Muscle layer of duodenum (tissue), 2 donors: ENCODE results near the gene ZNF214.

Experiments used
- H3K27ac ChIP-seq: one replicate; pipeline ENCODE4 v1.7.0; 2013; ENCODE audit warnings: mild to moderate bottlenecking, low read length
- H3K27me3 ChIP-seq: one replicate; pipeline ENCODE4 v1.7.0; 2013; ENCODE audit warnings: low read depth, mild to moderate bottlenecking, control low read depth, low read length
- H3K36me3 ChIP-seq, 2 donors: one replicate each; pipeline ENCODE4 v1.7.0; 2013; ENCODE audit warnings: low read length in 2 of 2, control low read depth in 1 of 2, mild to moderate bottlenecking in 1 of 2; ENCODE audit not compliant: insufficient read depth in 2 of 2, control insufficient read depth in 1 of 2
- H3K4me1 ChIP-seq, 2 donors: one replicate each; pipeline ENCODE4 v1.7.0; 2013; ENCODE audit warnings: low read length in 2 of 2, mild to moderate bottlenecking in 2 of 2, control low read depth in 1 of 2, moderate library complexity in 1 of 2; ENCODE audit not compliant: insufficient read depth in 2 of 2, control insufficient read depth in 1 of 2
- H3K4me3 ChIP-seq, 2 donors: one replicate each; pipeline ENCODE4 v1.7.0; 2013; ENCODE audit warnings: low read length in 2 of 2, low read depth in 1 of 2, mild to moderate bottlenecking in 1 of 2
- H3K9me3 ChIP-seq, 2 donors: one replicate each; pipeline ENCODE4 v1.7.0; 2013; ENCODE audit warnings: low read length in 2 of 2, control low read depth in 1 of 2, mild to moderate bottlenecking in 1 of 2; ENCODE audit not compliant: control insufficient read depth in 1 of 2
- donor health status: healthy.

ZNF214 gene

DNA sequence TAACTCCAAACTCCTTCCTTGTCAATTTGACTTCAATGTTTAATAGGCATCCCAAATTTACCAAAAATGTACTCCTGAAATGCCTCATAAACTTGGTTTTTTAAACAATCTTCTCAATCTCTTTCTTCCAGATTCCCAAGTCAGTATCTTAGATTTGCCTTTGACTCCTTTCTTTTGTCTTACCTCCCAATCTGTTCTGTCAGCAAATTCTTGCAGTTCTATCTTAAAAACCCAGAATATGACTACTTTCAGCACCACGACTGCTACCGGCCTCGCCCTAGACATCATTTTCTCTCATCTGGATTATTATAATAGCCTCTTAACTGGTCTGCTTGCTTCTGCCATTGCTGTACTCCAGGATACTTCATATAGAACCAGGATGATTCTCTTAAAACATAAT, 8.0 kb upstream of the ZNF214 start:
- no peaks in the 10 kb centered on the region for H3K27me3 ChIP-seq
- H3K36me3 ChIP-seq = no peaks in the 10 kb centered on the region
- H3K4me3 ChIP-seq = no peak overlapping the region
- H3K9me3 ChIP-seq = no peaks in the 10 kb centered on the region
- H3K27ac ChIP-seq = no peak overlapping the region
- H3K4me1 ChIP-seq = no peaks in the 10 kb centered on the region

- Histone ChIP-seq H3K4me1 (peaks cover 0 to 8% of the 10 kb centered on the region in 2 donors), H3K27ac (no peak overlapping the region), H3K4me3 (peak overlapping the region in 1 of 2 donors; percentile 82), H3K9me3 (no peaks in the 10 kb centered on the region), H3K27me3 (no peaks in the 10 kb centered on the region), H3K36me3 (no peaks in the 10 kb centered on the region)
These were observed 1.2 kb upstream of the ZNF214 start for GRCh38 chr11:7021318-7021717.

DNA sequence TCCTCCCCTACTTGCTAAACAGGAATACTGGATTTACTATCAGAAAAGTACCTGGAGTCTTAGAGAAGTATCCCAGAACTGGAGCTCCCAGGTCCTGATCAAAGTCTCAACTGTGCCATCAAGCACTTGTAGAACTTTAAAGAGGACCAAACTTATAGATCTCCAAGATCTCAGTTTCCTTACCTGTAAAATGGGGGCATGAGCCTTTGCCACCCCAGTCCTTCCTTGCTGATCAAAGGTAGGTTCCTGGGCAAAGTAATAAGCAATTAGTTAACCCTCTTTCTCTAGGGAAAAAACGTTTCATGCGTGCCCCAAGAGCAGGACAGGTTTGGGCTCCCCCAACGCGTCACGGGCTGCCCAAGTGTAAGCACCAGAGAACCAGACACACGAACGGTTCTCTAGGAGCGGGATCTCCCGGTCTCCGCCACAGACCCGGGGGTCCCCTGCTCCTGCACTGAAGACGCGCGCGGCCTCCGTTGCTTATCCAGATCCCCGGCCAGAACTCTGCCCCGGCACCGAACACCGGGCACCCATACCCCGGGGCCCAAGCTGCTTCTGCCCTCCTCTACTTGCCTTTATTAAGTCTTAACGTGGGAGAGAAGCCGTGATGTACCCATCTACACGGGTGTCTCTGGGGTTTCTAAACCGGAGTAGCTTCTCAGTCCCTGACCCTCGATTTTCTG, 505 bp downstream of the ZNF214 start:
- Histone ChIP-seq H3K27ac (peak overlapping the region; percentile 77), H3K27me3 (no peaks in the 10 kb centered on the region)

GRCh38 chr11:7016011-7016410, 4.1 kb downstream of the ZNF214 start:
- Histone ChIP-seq H3K4me1 (peaks cover 0 to 6% of the 10 kb centered on the region in 2 donors), H3K36me3 (no peaks in the 10 kb centered on the region), H3K9me3 (no peaks in the 10 kb centered on the region), H3K27ac (no peak overlapping the region), H3K4me3 (no peak overlapping the region), H3K27me3 (no peaks in the 10 kb centered on the region)

More for the DNA sequence above, 505 bp downstream of the ZNF214 start:
- H3K36me3 ChIP-seq = no peaks in the 10 kb centered on the region
- peak overlapping the region; percentile 82 to 95 for H3K4me3 ChIP-seq
- peaks cover 0 to 8% of the 10 kb centered on the region in 2 donors for H3K4me1 ChIP-seq
- no peaks in the 10 kb centered on the region for H3K9me3 ChIP-seq

DNA sequence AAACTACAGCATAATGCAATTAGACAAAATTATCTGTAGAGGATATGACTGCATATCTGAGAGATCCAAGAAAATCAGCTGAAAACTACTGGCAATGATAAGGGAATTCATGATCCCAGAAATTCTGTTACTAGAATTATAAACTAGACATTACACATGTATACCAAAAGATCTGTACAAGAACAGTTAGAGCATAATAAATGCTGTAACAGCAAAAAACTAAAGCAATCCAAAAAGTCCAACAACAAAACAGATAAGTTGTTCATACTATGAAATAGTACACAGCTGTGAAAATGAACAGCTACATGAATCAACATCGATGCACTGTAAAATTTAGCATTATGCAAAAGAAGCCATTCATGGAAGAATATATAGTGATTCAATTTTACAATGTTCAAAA, 6.0 kb downstream of the ZNF214 start:
- Histone ChIP-seq H3K4me3 (no peak overlapping the region), H3K36me3 (no peaks in the 10 kb centered on the region), H3K27ac (no peak overlapping the region), H3K4me1 (no peaks in the 10 kb centered on the region), H3K27me3 (no peaks in the 10 kb centered on the region), H3K9me3 (no peaks in the 10 kb centered on the region)

DNA sequence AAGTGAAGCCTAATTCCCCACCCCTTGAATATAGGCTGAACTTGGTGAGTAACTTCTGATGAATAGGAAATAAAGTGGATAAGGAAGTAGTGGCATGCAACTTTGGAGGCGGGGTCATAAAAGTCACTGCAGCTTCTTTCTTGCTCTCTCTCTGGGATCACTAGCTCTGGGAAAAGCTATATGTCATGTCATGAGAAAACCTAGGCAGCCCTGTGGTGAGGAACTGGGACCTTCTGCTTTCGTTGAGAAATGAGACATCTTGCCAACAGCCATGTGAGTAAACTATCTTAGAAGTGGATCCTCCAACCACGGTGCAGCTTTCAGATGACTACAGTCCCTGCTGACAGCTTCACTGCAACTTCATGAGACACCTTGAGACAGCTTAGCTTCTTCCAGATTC, 15.7 kb downstream of the ZNF214 start:
- Histone ChIP-seq H3K9me3 (no peaks in the 10 kb centered on the region), H3K4me3 (no peak overlapping the region)

GRCh38 chr11:6995703-6996102, 24.4 kb downstream of the ZNF214 start:
- Histone ChIP-seq H3K27ac (no peak overlapping the region), H3K9me3 (no peaks in the 10 kb centered on the region), H3K36me3 (peaks cover 0 to 10% of the 10 kb centered on the region in 2 donors), H3K4me3 (no peak overlapping the region), H3K4me1 (no peaks in the 10 kb centered on the region), H3K27me3 (no peaks in the 10 kb centered on the region)

More for the DNA sequence above, 15.7 kb downstream of the ZNF214 start:
- Histone ChIP-seq H3K27ac (no peak overlapping the region), H3K4me1 (no peaks in the 10 kb centered on the region), H3K27me3 (no peaks in the 10 kb centered on the region), H3K36me3 (peaks cover 0 to 23% of the 10 kb centered on the region in 2 donors)

DNA sequence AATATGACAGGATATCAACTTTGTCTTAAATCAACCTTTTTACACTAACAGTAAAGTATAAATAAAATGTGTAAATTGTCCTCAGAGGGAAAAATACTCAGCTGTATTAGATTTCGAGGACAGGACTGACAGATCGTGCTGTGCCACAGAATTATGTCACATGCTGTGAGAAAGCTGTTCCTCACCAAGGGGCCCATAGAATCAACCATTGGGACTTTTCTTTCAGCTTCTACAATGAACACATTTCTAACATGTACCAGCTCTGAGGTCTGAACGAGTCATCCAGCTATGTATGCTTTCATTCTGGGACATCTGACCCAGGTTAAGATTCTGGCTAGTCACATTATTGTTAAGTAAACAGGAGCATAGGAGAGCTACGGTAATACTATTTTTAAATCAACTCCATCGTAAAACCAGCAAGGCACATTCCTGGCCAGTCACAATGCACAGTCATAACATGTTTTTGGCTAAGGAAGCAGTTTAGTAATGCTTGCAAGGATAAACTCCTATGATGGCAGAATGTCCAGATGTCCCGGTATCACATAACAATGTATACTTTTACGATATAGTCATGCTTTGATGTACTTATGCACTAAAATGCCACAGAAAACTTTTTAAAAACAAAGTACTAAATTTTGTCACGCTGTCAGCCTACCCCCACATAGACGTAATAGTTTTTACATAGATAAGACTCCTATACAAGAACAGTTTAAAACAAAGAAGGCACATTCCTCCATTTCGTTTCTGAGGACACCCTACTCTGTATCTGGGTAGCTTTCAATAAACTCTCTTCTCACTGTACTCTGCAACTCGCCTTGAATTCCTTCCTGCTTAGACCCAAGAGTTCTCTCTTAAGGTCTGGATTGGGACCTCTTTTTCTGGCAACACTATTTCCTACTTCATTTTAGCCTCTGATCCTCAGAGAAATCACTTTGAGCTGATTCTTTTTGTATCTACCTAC, 27.4 kb downstream of the ZNF214 start:
- Histone ChIP-seq H3K27ac (no peak overlapping the region), H3K4me3 (no peak overlapping the region), H3K27me3 (no peaks in the 10 kb centered on the region), H3K4me1 (no peaks in the 10 kb centered on the region), H3K36me3 (no peaks in the 10 kb centered on the region), H3K9me3 (no peaks in the 10 kb centered on the region)

- Histone ChIP-seq H3K27ac (no peak overlapping the region), H3K4me3 (no peak overlapping the region), H3K9me3 (no peaks in the 10 kb centered on the region), H3K4me1 (no peaks in the 10 kb centered on the region), H3K27me3 (no peaks in the 10 kb centered on the region), H3K36me3 (no peaks in the 10 kb centered on the region)
These were observed 28.1 kb downstream of the ZNF214 start for GRCh38 chr11:6992026-6992425.

GRCh38 chr11:6991227-6991626, 28.9 kb downstream of the ZNF214 start:
- Histone ChIP-seq H3K4me1 (no peaks in the 10 kb centered on the region), H3K9me3 (no peaks in the 10 kb centered on the region), H3K36me3 (no peaks in the 10 kb centered on the region), H3K4me3 (no peak overlapping the region), H3K27ac (no peak overlapping the region), H3K27me3 (no peaks in the 10 kb centered on the region)

DNA sequence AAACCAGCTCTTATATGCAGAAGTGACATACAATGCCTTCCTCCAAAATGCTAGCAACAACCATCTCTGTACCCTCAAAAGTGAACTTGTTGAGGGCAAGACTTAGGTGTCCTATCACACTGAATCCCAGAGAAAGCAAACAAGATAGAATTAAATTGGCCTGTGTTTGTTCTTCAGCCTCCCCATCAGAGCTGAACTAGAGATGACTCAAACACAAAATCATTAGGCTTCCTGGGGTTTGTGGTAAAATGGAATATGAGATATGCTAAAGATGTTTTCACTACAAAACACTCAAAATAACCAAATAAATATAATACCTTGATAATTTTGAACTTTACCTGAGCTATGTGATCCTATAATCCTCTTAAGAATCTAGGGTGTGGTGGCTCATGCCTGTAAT, 31.6 kb downstream of the ZNF214 start:
- Histone ChIP-seq H3K36me3 (no peaks in the 10 kb centered on the region), H3K27ac (no peak overlapping the region), H3K27me3 (no peaks in the 10 kb centered on the region), H3K4me1 (no peaks in the 10 kb centered on the region), H3K9me3 (no peaks in the 10 kb centered on the region), H3K4me3 (no peak overlapping the region)
